Measurements from ENCODE around the gene MACO1. TPM values are rescaled to one million over a fixed set of nuclear protein-coding genes. Genes with fewer than 3 reads are reported as not detected.

MACO1 gene
- total RNA-seq, 1 experiment from 2014 or later, result 9.8 TPM

DNA sequence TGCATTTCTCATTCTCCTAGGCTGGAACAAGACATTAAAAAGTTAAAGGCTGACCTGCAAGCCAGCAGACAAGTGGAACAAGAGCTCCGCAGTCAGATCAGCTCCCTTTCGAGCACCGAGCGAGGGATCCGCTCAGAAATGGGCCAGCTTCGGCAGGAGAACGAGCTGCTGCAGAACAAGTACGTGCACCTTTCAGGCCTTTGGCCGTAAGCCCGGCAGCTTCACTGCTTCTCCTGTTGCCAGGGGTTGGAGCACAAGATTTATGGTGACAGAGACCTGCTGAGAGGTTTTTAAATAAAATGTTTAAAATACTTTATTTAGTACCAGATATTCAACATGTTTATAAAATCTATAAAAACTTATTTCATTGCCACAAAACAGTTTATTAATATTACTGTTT is 53.4 kb downstream of the MACO1 start:
- Histone ChIP-seq H3K4me3 (replicated peaks in 1 of 2; ENCODE audit: low read depth in 1 of 2, low read length in 2 of 2) (no peak overlapping the region), H3K27ac (ENCODE audit: low read depth, low read length) (no peak overlapping the region), H3K9me3 (ENCODE audit: control insufficient read depth in 1 of 2, insufficient read depth in 1 of 2, low read depth in 1 of 2, low read length in 2 of 2) (no peaks in the 10 kb centered on the region), H3K27me3 (ENCODE audit: insufficient read depth, low read length) (no peaks in the 10 kb centered on the region), H3K36me3 (ENCODE audit: control insufficient read depth in 1 of 2, insufficient read depth in 2 of 2, low read length in 2 of 2) (no peaks in the 10 kb centered on the region), H3K79me2 (ENCODE audit: insufficient read depth, low read length) (no peaks in the 10 kb centered on the region), H4K20me1 (ENCODE audit: insufficient read depth) (no peaks in the 10 kb centered on the region), H3K9me2 (ENCODE audit: insufficient read depth) (no peaks in the 10 kb centered on the region), H2AFZ (ENCODE audit: low read depth, low read length, poor library complexity, severe bottlenecking) (no peak overlapping the region), H3K4me1 (ENCODE audit: control insufficient read depth in 1 of 2, insufficient read depth in 2 of 2, low read length in 2 of 2) (no peaks in the 10 kb centered on the region), H3K9ac (ENCODE audit: low read length) (no peak overlapping the region), H3K4me2 (ENCODE audit: low read length) (no peak overlapping the region)
- no peak for ATAC-seq
- BruUV-seq (replicated peaks), result no TSS peak
- CTCF ChIA-PET, result no interaction called here
- DNase-seq (ENCODE audit: low read depth, low spot score), result no peak
- TF ChIP-seq SRF (IDR thresholded peaks at IDR 0.05; ENCODE audit: low read depth), result no peak
- no peak for TF ChIP-seq ZFX (IDR thresholded peaks at IDR 0.05)
- TF ChIP-seq JUND (IDR thresholded peaks at IDR 0.05), result no peak
- TF ChIP-seq ZNF274 (IDR thresholded peaks at IDR 0.05; ENCODE audit: low read depth, low read length), result no peak
- no peak for TF ChIP-seq POLR2A (IDR thresholded peaks at IDR 0.05; ENCODE audit: borderline replicate concordance, extremely low read depth, insufficient read depth, insufficient read length)
- TF ChIP-seq CEBPB (IDR thresholded peaks at IDR 0.05; ENCODE audit: low read depth), result no peak
- TF ChIP-seq SP1 (IDR thresholded peaks at IDR 0.05; ENCODE audit: low read depth), result no peak
- no peak for TF ChIP-seq MAX (IDR thresholded peaks at IDR 0.05)
- no peak for TF ChIP-seq EZH2 (IDR thresholded peaks at IDR 0.05)
- TF ChIP-seq, protein P1, sequence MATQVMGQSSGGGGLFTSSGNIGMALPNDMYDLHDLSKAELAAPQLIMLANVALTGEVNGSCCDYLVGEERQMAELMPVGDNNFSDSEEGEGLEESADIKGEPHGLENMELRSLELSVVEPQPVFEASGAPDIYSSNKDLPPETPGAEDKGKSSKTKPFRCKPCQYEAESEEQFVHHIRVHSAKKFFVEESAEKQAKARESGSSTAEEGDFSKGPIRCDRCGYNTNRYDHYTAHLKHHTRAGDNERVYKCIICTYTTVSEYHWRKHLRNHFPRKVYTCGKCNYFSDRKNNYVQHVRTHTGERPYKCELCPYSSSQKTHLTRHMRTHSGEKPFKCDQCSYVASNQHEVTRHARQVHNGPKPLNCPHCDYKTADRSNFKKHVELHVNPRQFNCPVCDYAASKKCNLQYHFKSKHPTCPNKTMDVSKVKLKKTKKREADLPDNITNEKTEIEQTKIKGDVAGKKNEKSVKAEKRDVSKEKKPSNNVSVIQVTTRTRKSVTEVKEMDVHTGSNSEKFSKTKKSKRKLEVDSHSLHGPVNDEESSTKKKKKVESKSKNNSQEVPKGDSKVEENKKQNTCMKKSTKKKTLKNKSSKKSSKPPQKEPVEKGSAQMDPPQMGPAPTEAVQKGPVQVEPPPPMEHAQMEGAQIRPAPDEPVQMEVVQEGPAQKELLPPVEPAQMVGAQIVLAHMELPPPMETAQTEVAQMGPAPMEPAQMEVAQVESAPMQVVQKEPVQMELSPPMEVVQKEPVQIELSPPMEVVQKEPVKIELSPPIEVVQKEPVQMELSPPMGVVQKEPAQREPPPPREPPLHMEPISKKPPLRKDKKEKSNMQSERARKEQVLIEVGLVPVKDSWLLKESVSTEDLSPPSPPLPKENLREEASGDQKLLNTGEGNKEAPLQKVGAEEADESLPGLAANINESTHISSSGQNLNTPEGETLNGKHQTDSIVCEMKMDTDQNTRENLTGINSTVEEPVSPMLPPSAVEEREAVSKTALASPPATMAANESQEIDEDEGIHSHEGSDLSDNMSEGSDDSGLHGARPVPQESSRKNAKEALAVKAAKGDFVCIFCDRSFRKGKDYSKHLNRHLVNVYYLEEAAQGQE (IDR thresholded peaks at IDR 0.05; ENCODE audit: low read depth), result no peak
- TF ChIP-seq, protein P2, sequence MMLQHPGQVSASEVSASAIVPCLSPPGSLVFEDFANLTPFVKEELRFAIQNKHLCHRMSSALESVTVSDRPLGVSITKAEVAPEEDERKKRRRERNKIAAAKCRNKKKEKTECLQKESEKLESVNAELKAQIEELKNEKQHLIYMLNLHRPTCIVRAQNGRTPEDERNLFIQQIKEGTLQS (IDR thresholded peaks at IDR 0.05), result no peak
- no peak for TF ChIP-seq CTCF (IDR thresholded peaks at IDR 0.05 in 2 of 3, conservative IDR thresholded peaks at IDR 0.05 in 1 of 3; ENCODE audit: borderline replicate concordance in 1 of 3, insufficient read depth in 1 of 3, low read depth in 2 of 3, low read length in 2 of 3)
- no peak for TF ChIP-seq ELF1 (IDR thresholded peaks at IDR 0.05; ENCODE audit: borderline replicate concordance, low read depth)
- no peak for TF ChIP-seq FOSL1 (IDR thresholded peaks at IDR 0.05; ENCODE audit: low read depth)
- no peak for TF ChIP-seq EZH2phosphoT487 (IDR thresholded peaks at IDR 0.05; ENCODE audit: borderline replicate concordance)
- TF ChIP-seq YY1 (IDR thresholded peaks at IDR 0.05; ENCODE audit: extremely low read depth, insufficient replicate concordance, low read depth, low read length), result no peak
- POLR2A ChIA-PET, result no interaction called here
- intact Hi-C loops (cut with micrococcal nuclease), result no loop called here
- RAD21 ChIA-PET (ENCODE audit: low non-redundant PET in 1 of 2, low total read pairs in 2 of 2, uncharacterized antibody in 2 of 2, unreplicated experiment in 2 of 2), result no interaction called here
